Measurements from ENCODE around the gene LAMA3. TPM values are rescaled to one million over a fixed set of nuclear protein-coding genes. Genes with fewer than 3 reads are reported as not detected.

The LAMA3 gene
- total and polyA plus RNA-seq, 10 of the 15 experiments (the other 5 are each of a cell fraction or from before 2014, with no cell fraction given), result 0.37 to 6.5 (median 5.4) TPM

DNA sequence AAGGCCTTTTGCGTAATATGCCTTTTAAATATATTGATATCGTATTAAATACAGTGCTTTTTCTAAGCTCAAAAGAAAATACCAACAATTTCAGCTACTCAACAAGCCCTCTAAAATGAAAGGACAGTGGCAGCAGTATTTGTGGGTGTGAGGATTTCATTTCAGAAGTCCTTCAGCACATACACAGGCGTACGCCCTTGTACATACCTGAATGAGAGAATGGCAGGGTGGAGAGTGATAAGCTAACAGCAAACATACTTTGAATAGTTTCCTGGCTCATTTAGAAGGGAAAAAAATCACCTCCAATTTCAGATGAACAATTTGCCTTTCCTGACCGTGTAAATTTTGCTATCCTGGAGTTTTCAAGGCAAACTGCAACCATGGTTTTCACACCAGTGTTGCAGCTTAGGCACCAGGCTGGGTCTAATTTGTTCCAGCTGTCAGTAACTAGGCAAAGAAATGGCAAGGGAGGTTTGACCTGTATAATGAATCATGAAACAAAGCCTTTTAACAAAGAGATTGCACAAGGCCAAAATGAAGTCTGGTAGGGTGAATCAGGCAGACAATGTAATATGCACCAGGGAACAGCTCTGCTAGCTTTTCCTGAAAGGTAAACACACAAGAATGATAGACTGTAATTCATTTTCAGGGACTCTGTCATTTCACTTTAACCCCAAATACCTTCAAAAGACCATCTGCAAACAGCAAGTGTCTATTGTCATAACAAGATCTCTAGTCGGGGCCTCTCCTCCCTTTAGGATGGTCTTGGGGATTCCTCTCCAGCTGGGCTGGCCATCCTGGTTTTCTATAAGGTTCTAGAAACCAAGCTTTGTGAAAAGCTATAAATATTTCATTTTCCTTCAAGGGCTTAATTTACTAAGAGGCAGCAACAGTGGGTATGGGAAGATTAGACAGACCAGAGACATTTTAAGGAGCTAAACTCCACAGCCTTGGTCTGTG is 38.0 kb upstream of the LAMA3 start:
- Histone ChIP-seq H3K79me2 (ENCODE audit: control insufficient read depth, insufficient read depth, low read length) (no peaks in the 10 kb centered on the region), H3K4me1 (ENCODE audit: control insufficient read depth, insufficient read depth, low read length) (no peaks in the 10 kb centered on the region), H3K4me3 (no peak overlapping the region), H3K27me3 (replicated peaks in 1 of 2; ENCODE audit: control insufficient read depth in 2 of 2, insufficient read depth in 2 of 2, low read length in 1 of 2) (no peaks in the 10 kb centered on the region; a peak in 2 of 4 replicates), H3K4me2 (ENCODE audit: control insufficient read depth, insufficient read depth) (no peak overlapping the region), H3K9me3 (replicated peaks; ENCODE audit: control insufficient read depth, insufficient read depth, low read length) (no peaks in the 10 kb centered on the region), H3K27ac (ENCODE audit: control insufficient read depth, insufficient read depth) (no peak overlapping the region), H3K36me3 (ENCODE audit: control insufficient read depth in 2 of 2, insufficient read depth in 2 of 2, low read length in 1 of 2) (no peaks in the 10 kb centered on the region), H2AFZ (ENCODE audit: control insufficient read depth, low read depth, low read length) (no peak overlapping the region), H3K9ac (ENCODE audit: control insufficient read depth, insufficient read depth, low read length) (no peak overlapping the region), H4K20me1 (ENCODE audit: control insufficient read depth, insufficient read depth) (no peaks in the 10 kb centered on the region)
- 49% methylated on average over 6 of the region's 6 CpGs for WGBS (ENCODE audit: insufficient coverage, insufficient replicate concordance, low lambda C conversion rate, missing lambda C conversion rate)
- ChIA-PET RAD21 (ENCODE audit: unreplicated experiment) (interaction anchor here (1.0 kb wide), 1 partner anchor 48 kb away, joined by 3 read pairs; no protein-coding TSS in a partner anchor), SMC1A (ENCODE audit: uncharacterized antibody, unreplicated experiment) (interaction anchor here (1.0 to 1.1 kb wide), 4 partner anchors 11 to 23 kb away, joined by 3 read pairs; no protein-coding TSS in a partner anchor), CTCF (interaction anchor here (1.6 kb wide), 1 partner anchor 12 kb away, joined by 3 read pairs; no protein-coding TSS in a partner anchor), POLR2A (no interaction called here)
- no TSS peak for BruUV-seq (replicated peaks)
- intact Hi-C loops (cut with micrococcal nuclease; ENCODE audit: unreplicated experiment), result no loop called here
- FAIRE-seq (no peak), ATAC-seq (no peak), DNase-seq (ENCODE audit: low read depth, low spot score) (no peak)
- no peak for TF ChIP-seq PAX5 (IDR thresholded peaks at IDR 0.05; ENCODE audit: borderline replicate concordance, low read depth, low read length)
- no peak for TF ChIP-seq HDAC6 (IDR thresholded peaks at IDR 0.05; ENCODE audit: unreplicated experiment)
- TF ChIP-seq TAF1 (IDR thresholded peaks at IDR 0.05; ENCODE audit: borderline replicate concordance, low read depth, low read length), result no peak
- no peak for TF ChIP-seq JUND (IDR thresholded peaks at IDR 0.05; ENCODE audit: low read depth, low read length)
- TF ChIP-seq MTA3 (IDR thresholded peaks at IDR 0.05; ENCODE audit: borderline replicate concordance, low read length), result no peak
- no peak for TF ChIP-seq RAD21 (IDR thresholded peaks at IDR 0.05; ENCODE audit: insufficient read depth, low read depth, low read length)
- no peak for TF ChIP-seq SREBF1 (IDR thresholded peaks at IDR 0.05; ENCODE audit: low read length)
- TF ChIP-seq ZBED1 (IDR thresholded peaks at IDR 0.05; ENCODE audit: borderline replicate concordance), result no peak
- TF ChIP-seq, protein P1, sequence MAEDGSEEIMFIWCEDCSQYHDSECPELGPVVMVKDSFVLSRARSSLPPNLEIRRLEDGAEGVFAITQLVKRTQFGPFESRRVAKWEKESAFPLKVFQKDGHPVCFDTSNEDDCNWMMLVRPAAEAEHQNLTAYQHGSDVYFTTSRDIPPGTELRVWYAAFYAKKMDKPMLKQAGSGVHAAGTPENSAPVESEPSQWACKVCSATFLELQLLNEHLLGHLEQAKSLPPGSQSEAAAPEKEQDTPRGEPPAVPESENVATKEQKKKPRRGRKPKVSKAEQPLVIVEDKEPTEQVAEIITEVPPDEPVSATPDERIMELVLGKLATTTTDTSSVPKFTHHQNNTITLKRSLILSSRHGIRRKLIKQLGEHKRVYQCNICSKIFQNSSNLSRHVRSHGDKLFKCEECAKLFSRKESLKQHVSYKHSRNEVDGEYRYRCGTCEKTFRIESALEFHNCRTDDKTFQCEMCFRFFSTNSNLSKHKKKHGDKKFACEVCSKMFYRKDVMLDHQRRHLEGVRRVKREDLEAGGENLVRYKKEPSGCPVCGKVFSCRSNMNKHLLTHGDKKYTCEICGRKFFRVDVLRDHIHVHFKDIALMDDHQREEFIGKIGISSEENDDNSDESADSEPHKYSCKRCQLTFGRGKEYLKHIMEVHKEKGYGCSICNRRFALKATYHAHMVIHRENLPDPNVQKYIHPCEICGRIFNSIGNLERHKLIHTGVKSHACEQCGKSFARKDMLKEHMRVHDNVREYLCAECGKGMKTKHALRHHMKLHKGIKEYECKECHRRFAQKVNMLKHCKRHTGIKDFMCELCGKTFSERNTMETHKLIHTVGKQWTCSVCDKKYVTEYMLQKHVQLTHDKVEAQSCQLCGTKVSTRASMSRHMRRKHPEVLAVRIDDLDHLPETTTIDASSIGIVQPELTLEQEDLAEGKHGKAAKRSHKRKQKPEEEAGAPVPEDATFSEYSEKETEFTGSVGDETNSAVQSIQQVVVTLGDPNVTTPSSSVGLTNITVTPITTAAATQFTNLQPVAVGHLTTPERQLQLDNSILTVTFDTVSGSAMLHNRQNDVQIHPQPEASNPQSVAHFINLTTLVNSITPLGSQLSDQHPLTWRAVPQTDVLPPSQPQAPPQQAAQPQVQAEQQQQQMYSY (CRISPR knock-in tag; IDR thresholded peaks at IDR 0.05), result no peak
- TF ChIP-seq, protein P2, sequence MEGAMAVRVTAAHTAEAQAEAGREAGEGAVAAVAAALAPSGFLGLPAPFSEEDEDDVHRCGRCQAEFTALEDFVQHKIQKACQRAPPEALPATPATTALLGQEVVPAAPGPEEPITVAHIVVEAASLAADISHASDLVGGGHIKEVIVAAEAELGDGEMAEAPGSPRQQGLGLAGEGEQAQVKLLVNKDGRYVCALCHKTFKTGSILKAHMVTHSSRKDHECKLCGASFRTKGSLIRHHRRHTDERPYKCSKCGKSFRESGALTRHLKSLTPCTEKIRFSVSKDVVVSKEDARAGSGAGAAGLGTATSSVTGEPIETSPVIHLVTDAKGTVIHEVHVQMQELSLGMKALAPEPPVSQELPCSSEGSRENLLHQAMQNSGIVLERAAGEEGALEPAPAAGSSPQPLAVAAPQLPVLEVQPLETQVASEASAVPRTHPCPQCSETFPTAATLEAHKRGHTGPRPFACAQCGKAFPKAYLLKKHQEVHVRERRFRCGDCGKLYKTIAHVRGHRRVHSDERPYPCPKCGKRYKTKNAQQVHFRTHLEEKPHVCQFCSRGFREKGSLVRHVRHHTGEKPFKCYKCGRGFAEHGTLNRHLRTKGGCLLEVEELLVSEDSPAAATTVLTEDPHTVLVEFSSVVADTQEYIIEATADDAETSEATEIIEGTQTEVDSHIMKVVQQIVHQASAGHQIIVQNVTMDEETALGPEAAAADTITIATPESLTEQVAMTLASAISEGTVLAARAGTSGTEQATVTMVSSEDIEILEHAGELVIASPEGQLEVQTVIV (IDR thresholded peaks at IDR 0.05; ENCODE audit: borderline replicate concordance, partially characterized antibody), result no peak
- TF ChIP-seq PAX8 (IDR thresholded peaks at IDR 0.05), result no peak
- no peak for TF ChIP-seq MYC (IDR thresholded peaks at IDR 0.05; ENCODE audit: insufficient read depth, insufficient read length, insufficient replicate concordance, low read length, severe bottlenecking)
- no peak for TF ChIP-seq GABPA (IDR thresholded peaks at IDR 0.05; ENCODE audit: low read depth)
- no peak for TF ChIP-seq HSF1 (IDR thresholded peaks at IDR 0.05; ENCODE audit: low read depth, low read length)
- no peak for TF ChIP-seq POLR2A (IDR thresholded peaks at IDR 0.05; ENCODE audit: low read depth, low read length)
- in situ Hi-C loops (cut with MboI), result no loop called here

Data from GM12878 (cell line).